Spinal cord (tissue), 10 donors: ENCODE data around the gene PRUNE1. TPM values are rescaled to one million over a fixed set of nuclear protein-coding genes. Genes with fewer than 3 reads are reported as not detected.
A peak's percentile ranks its signal among the peaks of the same experiment; 100 is the strongest.

Experiments used
- DNase-seq, 6 donors: peaks; one replicate each; pipeline versions ENCODE4 v3.0.0 to v3.0.0-alpha.2; 2013 to 2015; ENCODE audit warnings: low spot score in 6 of 6, low read depth in 4 of 6
- H3K27ac ChIP-seq: one replicate; pipeline ENCODE4 v1.5.1; 2013; ENCODE audit warnings: low read depth, low read length, control low read depth
- H3K27me3 ChIP-seq: one replicate; pipeline ENCODE4 v1.6.1; 2013; ENCODE audit warnings: low read length; ENCODE audit not compliant: control insufficient read depth, insufficient read depth
- H3K36me3 ChIP-seq: one replicate; pipeline ENCODE4 v1.6.1; 2013; ENCODE audit warnings: low read length; ENCODE audit not compliant: control insufficient read depth, insufficient read depth
- H3K4me1 ChIP-seq: one replicate; pipeline ENCODE4 v1.6.1; 2013; ENCODE audit warnings: low read length; ENCODE audit not compliant: control insufficient read depth, insufficient read depth
- H3K4me3 ChIP-seq: one replicate; pipeline ENCODE4 v1.5.1; 2013; ENCODE audit warnings: low read depth, low read length, control low read depth
- H3K9me3 ChIP-seq: one replicate; pipeline ENCODE4 v1.6.1; 2013; ENCODE audit warnings: low read length; ENCODE audit not compliant: control insufficient read depth, insufficient read depth
- WGBS: methylation state at CpG from one replicate; pipeline ENCODE4 v1.1.5; 2013; ENCODE audit warnings: missing lambda C conversion rate; ENCODE audit not compliant: insufficient coverage; 5-methylcytosine and 5-hydroxymethylcytosine counted together
- long read RNA-seq, 4 donors: transcript quantifications; one replicate each; lab custom pipeline, GENCODE V29; 2026
- polyA plus RNA-seq, 2 donors: library from polyadenylated mRNA; unstranded; fragments of 120-200 nt; gene quantifications; one replicate each; pipeline ENCODE4 v1.2.1, GENCODE V29; 2013; ENCODE audit not compliant: insufficient read length in 2 of 2
- total RNA-seq, 2 donors: library from RNA; depleted of rRNA in 1 of 2; stranded (reverse); fragments of 120-200 nt in 1 of 2; fragments of >200 nt in 1 of 2; gene quantifications; one replicate each; pipeline versions ENCODE4 v1.2.3 to v1.2.4, GENCODE V29; 2013 to 2014
- donor health status: healthy.

The PRUNE1 gene
- total RNA-seq (10 to 100 TPM; 18.9 to 29.0 TPM), polyA plus RNA-seq (10 to 100 TPM; 37.5 to 39.4 TPM)
- long read RNA-seq, donor 1, transcript PRUNE1-201 (8 exons, 2,997 nt), result major isoform, 5 of 6 reads
- long read RNA-seq, donor 1, partial matches to known transcripts, result 0 of 6 reads
- long read RNA-seq, donor 1, other reads (novel, unspliced or antisense), result 0 of 6 reads
- long read RNA-seq, donor 2, partial matches to known transcripts, result 0 of 1 reads
- long read RNA-seq, donor 2, other reads (novel, unspliced or antisense), result 0 of 1 reads
- long read RNA-seq, donor 3, partial matches to known transcripts, result 0 of 1 reads
- long read RNA-seq, donor 3, other reads (novel, unspliced or antisense), result 0 of 1 reads
- long read RNA-seq, donor 4, transcript PRUNE1-201 (8 exons, 2,997 nt), result major isoform, 6 of 23 reads
- long read RNA-seq, donor 4, partial matches to known transcripts, result 16 of 23 reads
- long read RNA-seq, donor 4, other reads (novel, unspliced or antisense), result 0 of 23 reads

GRCh38 chr1:151008244-151009205 lies at the start of gene PRUNE1:
Gene PRUNE1, plus strand, starts transcription at chr1:151008449. Its CDS starts 184 bp downstream, at chr1:151008633.
- Histone ChIP-seq H3K4me3 (peak within 1 kb of the TSS; percentile 97), H3K27me3 (no peaks in the 10 kb centered on the region), H3K36me3 (peaks cover 5% of the 10 kb centered on the region), H3K27ac (peak within 1 kb of the TSS; percentile 97), H3K9me3 (no peaks in the 10 kb centered on the region), H3K4me1 (peaks cover 59% of the 10 kb centered on the region)
- peak; percentile 92 to 99 (median 94) for DNase-seq
- under 1% methylated on average over 57 of the region's 69 CpGs for WGBS

GRCh38 chr1:150960646-150961045 lies 47.6 kb upstream of the PRUNE1 start:
- DNase-seq, result no peak
- peaks cover 59% of the 10 kb centered on the region for H3K36me3 ChIP-seq

GRCh38 chr1:150961756-150962155 lies 46.5 kb upstream of the PRUNE1 start:
- Histone ChIP-seq H3K4me3 (no peak overlapping the region), H3K27ac (no peak overlapping the region), H3K27me3 (no peaks in the 10 kb centered on the region), H3K36me3 (peaks cover 70% of the 10 kb centered on the region), H3K9me3 (no peaks in the 10 kb centered on the region), H3K4me1 (no peaks in the 10 kb centered on the region)
- no CpG with 5 or more reads among the region's 4 CpGs for WGBS
- DNase-seq, result no peak

More at GRCh38 chr1:150960646-150961045, 47.6 kb upstream of the PRUNE1 start:
- Histone ChIP-seq H3K4me1 (no peaks in the 10 kb centered on the region), H3K27me3 (no peaks in the 10 kb centered on the region), H3K9me3 (no peaks in the 10 kb centered on the region), H3K27ac (no peak overlapping the region), H3K4me3 (no peak overlapping the region)
- 97% methylated on average over 5 of the region's 7 CpGs for WGBS

GRCh38 chr1:150963321-150964163 lies 44.7 kb upstream of the PRUNE1 start:
- peaks cover 9% of the 10 kb centered on the region for H3K4me1 ChIP-seq
- no peak overlapping the region for H3K4me3 ChIP-seq
- DNase-seq, result no peak
- no peak overlapping the region for H3K27ac ChIP-seq
- H3K27me3 ChIP-seq, result no peaks in the 10 kb centered on the region
- 92% methylated on average over 5 of the region's 10 CpGs for WGBS
- H3K36me3 ChIP-seq, result peaks cover 79% of the 10 kb centered on the region
- no peaks in the 10 kb centered on the region for H3K9me3 ChIP-seq

- no peak overlapping the region for H3K27ac ChIP-seq
- 92% methylated on average over 2 of the region's 5 CpGs for WGBS
- peaks cover 78% of the 10 kb centered on the region for H3K36me3 ChIP-seq
- peaks cover 14% of the 10 kb centered on the region for H3K4me1 ChIP-seq
- H3K27me3 ChIP-seq, result no peaks in the 10 kb centered on the region
- H3K9me3 ChIP-seq, result no peaks in the 10 kb centered on the region
- DNase-seq, result no peak
- H3K4me3 ChIP-seq, result no peak overlapping the region
Observed at GRCh38 chr1:150964164-150964489, 44.1 kb upstream of the PRUNE1 start.

GRCh38 chr1:150965605-150966004 lies 42.6 kb upstream of the PRUNE1 start:
- WGBS, result no CpG with 5 or more reads among the region's 4 CpGs
- peaks cover 25% of the 10 kb centered on the region for H3K4me1 ChIP-seq
- no peak overlapping the region for H3K4me3 ChIP-seq
- H3K9me3 ChIP-seq, result no peaks in the 10 kb centered on the region
- H3K36me3 ChIP-seq, result peaks cover 66% of the 10 kb centered on the region
- H3K27me3 ChIP-seq, result no peaks in the 10 kb centered on the region
- no peak overlapping the region for H3K27ac ChIP-seq
- no peak for DNase-seq

GRCh38 chr1:150966011-150966410 lies 42.2 kb upstream of the PRUNE1 start:
- no peak for DNase-seq
- peaks cover 29% of the 10 kb centered on the region for H3K4me1 ChIP-seq
- H3K4me3 ChIP-seq, result no peak overlapping the region
- H3K36me3 ChIP-seq, result peaks cover 66% of the 10 kb centered on the region
- no CpG with 5 or more reads among the region's 6 CpGs for WGBS
- no peaks in the 10 kb centered on the region for H3K27me3 ChIP-seq
- H3K9me3 ChIP-seq, result no peaks in the 10 kb centered on the region
- no peak overlapping the region for H3K27ac ChIP-seq

GRCh38 chr1:150967936-150968335 lies 40.3 kb upstream of the PRUNE1 start:
- no peak for DNase-seq
- peaks cover 64% of the 10 kb centered on the region for H3K36me3 ChIP-seq
- H3K4me1 ChIP-seq, result peaks cover 48% of the 10 kb centered on the region
- H3K9me3 ChIP-seq, result no peaks in the 10 kb centered on the region
- 96% methylated on average over 13 of the region's 13 CpGs for WGBS
- H3K4me3 ChIP-seq, result no peak overlapping the region
- no peak overlapping the region for H3K27ac ChIP-seq
- H3K27me3 ChIP-seq, result no peaks in the 10 kb centered on the region

GRCh38 chr1:150968491-150968890 lies 39.8 kb upstream of the PRUNE1 start:
- H3K27ac ChIP-seq, result peak overlapping the region; percentile 40
- no peak for DNase-seq
- H3K4me3 ChIP-seq, result no peak overlapping the region
- H3K9me3 ChIP-seq, result no peaks in the 10 kb centered on the region
- 84% methylated on average over 4 of the region's 4 CpGs for WGBS
- H3K27me3 ChIP-seq, result no peaks in the 10 kb centered on the region
- peaks cover 66% of the 10 kb centered on the region for H3K36me3 ChIP-seq
- peaks cover 54% of the 10 kb centered on the region for H3K4me1 ChIP-seq
